Prostate gland (tissue), 2 donors: ENCODE data around the gene ANKRD44. TPM values are rescaled to one million over a fixed set of nuclear protein-coding genes. Genes with fewer than 3 reads are reported as not detected.

Experiments
- DNase-seq: peaks from one replicate; pipeline ENCODE4 v3.0.0-alpha.2; 2019; ENCODE audit warnings: low spot score
- H3K27ac ChIP-seq, 2 donors: fragments of 200-600 bp; sonication (generic); 2 replicates each; pipeline ENCODE4 v1.5.1; 2017 to 2019
- H3K27me3 ChIP-seq: fragments of 200-600 bp; sonication (generic); replicated peaks from 2 replicates; pipeline ENCODE4 v1.5.1; 2019; ENCODE audit not compliant: insufficient read depth
- H3K36me3 ChIP-seq, 2 donors: fragments of 200-600 bp; sonication (generic); 1 replicate in 1 of 2; 2 replicates in 1 of 2; pipeline versions ENCODE4 v1.5.1 to v1.8.1; 2017 to 2019
- H3K4me1 ChIP-seq: fragments of 200-600 bp; sonication (generic); replicated peaks from 2 replicates; pipeline ENCODE4 v1.5.1; 2019
- H3K4me3 ChIP-seq, 2 donors: fragments of 200-600 bp; sonication (generic); 2 replicates each; pipeline ENCODE4 v1.5.1; 2017 to 2019
- H3K9me3 ChIP-seq: fragments of 200-600 bp; sonication (generic); 2 replicates; pipeline ENCODE4 v1.5.1; 2017
- CTCF ChIP-seq, 4 experiments: fragments of 200-600 bp in 2 of 4; fragments of 450-650 bp in 2 of 4; sonication (generic) in 2 of 4; IDR thresholded peaks; 1 replicate in 3 of 4; 2 replicates in 1 of 4; pipeline ENCODE4 v1.5.1; 2016 to 2019; ENCODE audit warnings: antibody characterized with exemption in 4 of 4, mild to moderate bottlenecking in 2 of 4, moderate library complexity in 2 of 4
- POLR2A ChIP-seq: fragments of 450-650 bp; IDR thresholded peaks from one replicate; pipeline ENCODE4 v1.6.1; 2016; ENCODE audit warnings: antibody characterized with exemption, mild to moderate bottlenecking
- POLR2AphosphoS5 ChIP-seq: sonication (generic); formaldehyde crosslinking; IDR thresholded peaks from one replicate; pipeline ENCODE4 v1.6.1; 2017; ENCODE audit warnings: antibody characterized with exemption
- WGBS: methylation state at CpG from one replicate; pipeline ENCODE4 v1.1.5; 2018; 5-methylcytosine and 5-hydroxymethylcytosine counted together
- intact Hi-C: fragments of 100-400 bp; cut with DNase I; formaldehyde crosslinking; loops from one replicate; pipeline ENCODE4 v1.14.2; 2022
- total RNA-seq, 2 donors: library from RNA; depleted of rRNA; stranded (reverse); fragments of >200 nt; gene quantifications; one replicate each; pipeline ENCODE4 v1.1.0, GENCODE V29; 2016

ANKRD44 gene
- total RNA-seq, 2 donors from 2014 or later, result 6.0 to 11.2 TPM

GRCh38 chr2:197245829-197246804 is 64.5 kb downstream of the ANKRD44 start:
- Histone ChIP-seq H3K4me1 (no peaks in the 10 kb centered on the region), H3K27ac (no peak overlapping the region), H3K9me3 (no peaks in the 10 kb centered on the region), H3K27me3 (no peaks in the 10 kb centered on the region), H3K36me3 (no peaks in the 10 kb centered on the region), H3K4me3 (no peak overlapping the region)
- intact Hi-C loops, result no loop called here
- no peak for DNase-seq
- WGBS, result 95% methylated on average over 6 of the region's 6 CpGs
- TF ChIP-seq CTCF (IDR thresholded peaks at IDR 0.05) (no peak), POLR2AphosphoS5 (no peak), POLR2A (no peak)

DNA sequence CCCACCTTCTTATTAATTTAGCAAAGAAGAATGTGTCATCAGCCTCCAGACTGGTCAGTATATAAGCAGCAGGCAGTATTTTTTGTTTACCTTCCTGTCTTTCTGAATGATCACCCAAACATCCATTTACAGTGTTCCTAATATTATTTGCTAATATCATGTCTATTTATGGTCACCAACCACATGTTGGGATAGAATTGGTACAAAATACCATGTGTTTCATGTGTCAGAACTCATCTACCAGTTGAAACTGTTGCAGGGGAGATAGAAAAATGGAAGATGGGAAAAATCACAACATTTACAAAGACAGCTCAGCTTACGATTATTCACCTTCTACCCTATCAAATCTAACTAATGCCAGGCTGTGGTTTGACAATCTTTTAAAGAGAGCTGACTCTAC is 66.2 kb downstream of the ANKRD44 start:
- WGBS, result 100% methylated on average over 1 of the region's 1 CpG

DNA sequence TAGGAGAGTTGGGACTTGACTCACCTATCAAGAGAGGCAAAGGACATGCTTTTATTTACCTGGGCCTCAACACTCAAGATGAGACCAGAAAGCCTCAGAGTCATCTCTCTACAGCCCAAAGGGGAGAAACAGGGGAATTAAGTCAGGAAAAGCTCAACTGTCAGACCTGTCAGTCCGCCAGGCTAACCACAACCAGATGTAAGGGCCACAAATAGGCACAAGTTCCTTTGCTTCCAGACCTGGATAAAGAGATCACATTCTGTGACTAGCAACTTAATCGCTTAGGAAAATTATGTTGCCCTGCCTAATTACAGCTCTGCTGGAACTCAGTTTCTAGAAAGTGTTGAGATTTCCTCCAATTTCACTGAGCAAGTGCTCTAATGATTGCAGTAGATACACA is 67.9 kb downstream of the ANKRD44 start:
- no peaks in the 10 kb centered on the region for H3K9me3 ChIP-seq
- H3K36me3 ChIP-seq, result no peaks in the 10 kb centered on the region
- TF ChIP-seq POLR2A (no peak), POLR2AphosphoS5 (no peak), CTCF (IDR thresholded peaks at IDR 0.05) (no peak)
- no peaks in the 10 kb centered on the region for H3K4me1 ChIP-seq
- H3K4me3 ChIP-seq, result no peak overlapping the region
- DNase-seq, result no peak
- no peak overlapping the region for H3K27ac ChIP-seq
- intact Hi-C loops, result no loop called here
- WGBS, result 96% methylated on average over 2 of the region's 2 CpGs
- H3K27me3 ChIP-seq, result no peaks in the 10 kb centered on the region

More for the DNA sequence above, 66.2 kb downstream of the ANKRD44 start:
- Histone ChIP-seq H3K27ac (no peak overlapping the region), H3K9me3 (no peaks in the 10 kb centered on the region), H3K4me1 (no peaks in the 10 kb centered on the region), H3K4me3 (no peak overlapping the region), H3K36me3 (no peaks in the 10 kb centered on the region), H3K27me3 (no peaks in the 10 kb centered on the region)
- DNase-seq, result no peak
- TF ChIP-seq POLR2A (no peak), CTCF (IDR thresholded peaks at IDR 0.05) (no peak), POLR2AphosphoS5 (no peak)
- intact Hi-C loops, result no loop called here

DNA sequence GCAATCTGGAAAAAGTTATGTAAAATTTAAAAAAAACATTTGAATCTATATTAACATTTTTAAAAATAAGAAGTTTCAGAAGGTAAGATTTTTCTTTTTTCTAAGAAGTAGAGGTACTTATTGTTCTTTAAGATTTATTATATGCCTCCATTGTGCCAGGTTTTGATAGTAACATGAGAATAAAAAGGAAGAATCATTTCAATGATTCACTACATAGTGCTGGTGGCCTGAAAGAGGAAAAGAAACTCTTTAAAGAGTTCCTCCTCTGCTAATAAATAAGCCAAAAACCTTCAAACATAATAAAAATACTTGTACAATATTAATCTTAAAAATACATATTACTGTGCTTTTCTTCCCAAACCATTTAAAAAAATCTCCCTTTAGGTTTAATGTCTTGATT is 69.0 kb downstream of the ANKRD44 start:
- DNase-seq, result no peak
- no peaks in the 10 kb centered on the region for H3K36me3 ChIP-seq
- no peak overlapping the region for H3K27ac ChIP-seq
- H3K4me1 ChIP-seq, result no peaks in the 10 kb centered on the region
- no peaks in the 10 kb centered on the region for H3K27me3 ChIP-seq
- intact Hi-C loops, result no loop called here
- no peaks in the 10 kb centered on the region for H3K9me3 ChIP-seq
- no peak overlapping the region for H3K4me3 ChIP-seq
- TF ChIP-seq POLR2AphosphoS5 (no peak), CTCF (IDR thresholded peaks at IDR 0.05) (no peak), POLR2A (no peak)

GRCh38 chr2:197241153-197241552 is 69.4 kb downstream of the ANKRD44 start:
- intact Hi-C loops, result no loop called here
- H3K4me3 ChIP-seq, result no peak overlapping the region
- TF ChIP-seq POLR2AphosphoS5, result no peak
- TF ChIP-seq CTCF (IDR thresholded peaks at IDR 0.05), result no peak
- no peak for TF ChIP-seq POLR2A
- H3K27me3 ChIP-seq, result no peaks in the 10 kb centered on the region
- no peak for DNase-seq
- no peaks in the 10 kb centered on the region for H3K4me1 ChIP-seq
- 42% methylated on average over 1 of the region's 1 CpG for WGBS
- H3K36me3 ChIP-seq, result no peaks in the 10 kb centered on the region
- no peak overlapping the region for H3K27ac ChIP-seq
- H3K9me3 ChIP-seq, result no peaks in the 10 kb centered on the region
